Trophoblast cell (in vitro differentiated cells and primary cell): ENCODE measurements around the gene UBXN4.

Source experiments
- DNase-seq, 2 donors: peaks; one replicate each; pipeline ENCODE4 v3.0.0-alpha.2; 2016
- H2AFZ ChIP-seq: 2 replicates; pipeline ENCODE4 v1.6.1; 2013; ENCODE audit warnings: low read length, moderate library complexity, mild to moderate bottlenecking; ENCODE audit not compliant: insufficient read depth, poor library complexity
- H2AK5ac ChIP-seq: 2 replicates; pipeline ENCODE4 v1.6.1; 2013; ENCODE audit warnings: mild to moderate bottlenecking, low read length
- H2BK120ac ChIP-seq: 2 replicates; pipeline ENCODE4 v1.6.1; 2013; ENCODE audit warnings: low read length, mild to moderate bottlenecking, moderate library complexity; ENCODE audit not compliant: insufficient read depth, poor library complexity
- H2BK12ac ChIP-seq: 2 replicates; pipeline ENCODE4 v1.6.1; 2013; ENCODE audit warnings: mild to moderate bottlenecking, low read length, moderate library complexity
- H2BK5ac ChIP-seq: 2 replicates; pipeline ENCODE4 v1.6.1; 2013; ENCODE audit warnings: low read length, low read depth, moderate library complexity, mild to moderate bottlenecking; ENCODE audit not compliant: poor library complexity
- H3K14ac ChIP-seq: 2 replicates; pipeline ENCODE4 v1.6.1; 2013; ENCODE audit warnings: mild to moderate bottlenecking, low read length
- H3K18ac ChIP-seq: 2 replicates; pipeline ENCODE4 v1.6.1; 2013; ENCODE audit warnings: mild to moderate bottlenecking, low read length
- H3K23ac ChIP-seq: 2 replicates; pipeline ENCODE4 v1.6.1; 2013; ENCODE audit warnings: low read length
- H3K27ac ChIP-seq: 2 replicates; pipeline ENCODE4 v1.5.1; 2013; ENCODE audit warnings: low read depth, mild to moderate bottlenecking, inconsistent platforms, low read length, moderate library complexity
- H3K27me3 ChIP-seq: 2 replicates; pipeline ENCODE4 v1.6.1; 2013; ENCODE audit warnings: inconsistent platforms, mild to moderate bottlenecking, low read length, moderate library complexity; ENCODE audit not compliant: insufficient read depth
- H3K36me3 ChIP-seq, 2 experiments: 1 replicate in 1 of 2; 2 replicates in 1 of 2; pipeline ENCODE4 v1.6.1; 2013; ENCODE audit warnings: low read length in 2 of 2, mild to moderate bottlenecking in 2 of 2, moderate library complexity in 1 of 2; ENCODE audit not compliant: insufficient read depth in 2 of 2, control insufficient read depth in 1 of 2
- H3K4ac ChIP-seq: 2 replicates; pipeline ENCODE4 v1.6.1; 2013; ENCODE audit warnings: low read depth, mild to moderate bottlenecking, low read length, moderate library complexity
- H3K4me1 ChIP-seq, 2 experiments: 1 replicate in 1 of 2; 2 replicates in 1 of 2; pipeline ENCODE4 v1.6.1; 2013; ENCODE audit warnings: low read length in 2 of 2, mild to moderate bottlenecking in 2 of 2, moderate library complexity in 1 of 2; ENCODE audit not compliant: insufficient read depth in 2 of 2, control insufficient read depth in 1 of 2
- H3K4me2 ChIP-seq: 2 replicates; pipeline ENCODE4 v1.6.1; 2013; ENCODE audit warnings: inconsistent platforms, mild to moderate bottlenecking, low read length, moderate library complexity
- H3K4me3 ChIP-seq: 2 replicates; pipeline ENCODE4 v1.5.1; 2013; ENCODE audit warnings: mild to moderate bottlenecking, low read depth, low read length, inconsistent platforms
- H3K79me1 ChIP-seq: one replicate; pipeline ENCODE4 v1.6.1; 2013; ENCODE audit warnings: low read length
- H3K79me2 ChIP-seq: 2 replicates; pipeline ENCODE4 v1.6.1; 2013; ENCODE audit warnings: low read length, mild to moderate bottlenecking; ENCODE audit not compliant: control insufficient read depth, insufficient read depth, poor library complexity
- H3K9ac ChIP-seq: 2 replicates; pipeline ENCODE4 v1.6.1; 2013; ENCODE audit warnings: mild to moderate bottlenecking, low read length
- H3K9me3 ChIP-seq: 2 replicates; pipeline ENCODE4 v1.6.1; 2013; ENCODE audit warnings: low read depth, mild to moderate bottlenecking, control low read depth, inconsistent platforms, low read length; ENCODE audit not compliant: insufficient read depth
- H4K12ac ChIP-seq: 2 replicates; pipeline ENCODE4 v1.6.1; 2013; ENCODE audit warnings: low read depth, mild to moderate bottlenecking, low read length, moderate library complexity
- H4K8ac ChIP-seq: 2 replicates; pipeline ENCODE4 v1.6.1; 2013; ENCODE audit warnings: low read depth, mild to moderate bottlenecking, low read length, moderate library complexity
- H4K91ac ChIP-seq: one replicate; pipeline ENCODE4 v1.6.1; 2013; ENCODE audit warnings: low read depth, mild to moderate bottlenecking, low read length, moderate library complexity
- WGBS: extraction: QIAGEN DNeasy Blood & Tissue Kit; methylation state at CpG from one replicate; pipeline ENCODE4 v1.1.7; 2013; ENCODE audit warnings: missing lambda C conversion rate; ENCODE audit not compliant: insufficient read length, insufficient coverage; ENCODE audit errors: extremely low coverage; 5-methylcytosine and 5-hydroxymethylcytosine counted together

UBXN4 gene

DNA sequence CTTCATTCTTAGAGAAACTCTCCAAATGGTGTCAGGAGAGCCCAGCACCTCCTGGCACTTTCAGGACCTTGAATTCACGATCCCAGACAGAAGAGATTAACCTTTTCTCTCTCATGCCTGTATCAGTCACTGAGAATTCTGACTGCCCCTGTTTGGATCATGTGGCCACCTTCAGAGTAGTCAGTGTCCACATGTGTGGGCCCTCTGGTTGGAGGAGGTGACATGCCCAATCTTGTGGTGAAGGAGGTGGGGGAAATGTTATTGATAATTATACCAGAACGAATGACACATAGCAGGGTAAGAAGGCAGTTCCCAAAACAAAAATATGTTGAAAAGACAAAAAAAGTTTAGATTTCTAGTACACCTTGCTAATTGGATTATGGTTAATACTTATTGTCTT, 31.7 kb downstream of the UBXN4 start:
- no peak for DNase-seq
- no peak overlapping the region for H2BK5ac ChIP-seq
- no peak overlapping the region for H2BK12ac ChIP-seq
- H3K36me3 ChIP-seq, result peaks cover 36 to 49% of the 10 kb centered on the region in 2 experiments
- H3K4me1 ChIP-seq, result peaks cover 2 to 5% of the 10 kb centered on the region in 2 experiments
- no peak overlapping the region for H2AFZ ChIP-seq
- no peak overlapping the region for H3K23ac ChIP-seq
- H3K14ac ChIP-seq, result no peak overlapping the region
- H3K4me2 ChIP-seq, result no peak overlapping the region
- H3K9me3 ChIP-seq, result no peaks in the 10 kb centered on the region
- no peak overlapping the region for H3K18ac ChIP-seq
- H3K4me3 ChIP-seq, result no peak overlapping the region
- H2AK5ac ChIP-seq, result no peak overlapping the region
- no peak overlapping the region for H3K4ac ChIP-seq
- H3K9ac ChIP-seq, result no peak overlapping the region
- H4K12ac ChIP-seq, result no peak overlapping the region
- H3K27me3 ChIP-seq, result no peaks in the 10 kb centered on the region
- no peak overlapping the region for H4K8ac ChIP-seq
- no CpG with 5 or more reads among the region's 2 CpGs for WGBS
- no peak overlapping the region for H2BK120ac ChIP-seq
- no peak overlapping the region for H4K91ac ChIP-seq
- no peaks in the 10 kb centered on the region for H3K79me1 ChIP-seq
- no peaks in the 10 kb centered on the region for H3K79me2 ChIP-seq
- H3K27ac ChIP-seq, result no peak overlapping the region

DNA sequence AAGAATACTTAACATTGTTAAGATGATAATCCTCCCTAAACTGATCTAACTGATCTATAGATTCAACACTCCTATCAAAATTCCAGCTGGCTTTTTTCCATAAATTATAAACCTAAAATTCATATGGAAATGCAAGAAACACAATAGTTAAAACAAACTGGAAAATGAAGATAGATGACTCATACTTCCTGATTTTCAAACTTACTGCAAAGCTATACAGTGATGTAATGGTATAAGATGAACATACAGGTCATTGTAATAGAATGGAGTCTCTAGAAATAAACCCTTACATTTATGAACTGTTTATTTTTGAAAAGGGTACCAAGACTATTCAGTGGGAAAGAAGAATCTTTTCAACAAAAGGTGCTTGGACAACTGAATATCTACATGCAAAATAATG, 32.3 kb downstream of the UBXN4 start:
- H4K8ac ChIP-seq, result no peak overlapping the region
- H3K4me3 ChIP-seq, result no peak overlapping the region
- H3K4me1 ChIP-seq, result peaks cover under 1% of the 10 kb centered on the region in 2 experiments
- H4K91ac ChIP-seq, result no peak overlapping the region
- H3K27ac ChIP-seq, result no peak overlapping the region
- no peak overlapping the region for H2BK12ac ChIP-seq
- H4K12ac ChIP-seq, result no peak overlapping the region
- H3K4ac ChIP-seq, result no peak overlapping the region
- H3K36me3 ChIP-seq, result peaks cover 32 to 46% of the 10 kb centered on the region in 2 experiments
- H3K79me1 ChIP-seq, result no peaks in the 10 kb centered on the region
- no peak overlapping the region for H3K23ac ChIP-seq
- no peak overlapping the region for H3K9ac ChIP-seq
- no peak overlapping the region for H2BK120ac ChIP-seq
- H2BK5ac ChIP-seq, result no peak overlapping the region
- no peak overlapping the region for H3K18ac ChIP-seq
- H3K9me3 ChIP-seq, result no peaks in the 10 kb centered on the region
- H3K79me2 ChIP-seq, result no peaks in the 10 kb centered on the region
- H2AFZ ChIP-seq, result no peak overlapping the region
- H3K27me3 ChIP-seq, result no peaks in the 10 kb centered on the region
- no peak for DNase-seq
- H3K14ac ChIP-seq, result no peak overlapping the region
- H3K4me2 ChIP-seq, result no peak overlapping the region
- H2AK5ac ChIP-seq, result no peak overlapping the region

DNA sequence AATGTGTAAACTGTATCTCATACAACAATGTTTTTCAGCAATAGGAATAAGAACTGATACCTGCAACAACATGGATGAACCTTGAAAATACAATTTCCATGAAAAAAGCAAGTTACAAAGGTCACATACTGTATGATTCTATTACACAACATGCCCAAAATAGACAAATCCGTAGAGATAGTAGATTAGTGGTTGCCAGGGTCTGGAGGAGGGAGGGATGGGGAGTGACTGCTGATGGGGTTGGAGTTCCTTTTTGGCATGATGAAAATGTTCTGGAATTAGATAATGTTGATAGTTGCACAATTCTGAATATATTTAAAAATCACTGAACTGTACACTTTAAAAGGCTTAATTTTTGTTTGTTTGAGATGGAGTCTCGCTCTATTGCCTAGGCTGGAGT, 33.8 kb downstream of the UBXN4 start:
- Histone ChIP-seq H4K91ac (no peak overlapping the region), H3K14ac (no peak overlapping the region), H2BK5ac (no peak overlapping the region), H4K12ac (no peak overlapping the region), H3K27me3 (no peaks in the 10 kb centered on the region), H3K36me3 (peaks cover 30 to 51% of the 10 kb centered on the region in 2 experiments), H2AFZ (no peak overlapping the region), H4K8ac (no peak overlapping the region), H2BK120ac (no peak overlapping the region), H3K4me3 (no peak overlapping the region), H3K79me2 (no peaks in the 10 kb centered on the region), H3K27ac (no peak overlapping the region), H2AK5ac (no peak overlapping the region), H3K4me1 (no peaks in the 10 kb centered on the region), H3K4ac (no peak overlapping the region), H3K9me3 (no peaks in the 10 kb centered on the region), H3K4me2 (no peak overlapping the region), H3K79me1 (no peaks in the 10 kb centered on the region), H2BK12ac (no peak overlapping the region), H3K18ac (no peak overlapping the region), H3K23ac (no peak overlapping the region), H3K9ac (no peak overlapping the region)
- no peak for DNase-seq
- no CpG with 5 or more reads among the region's 2 CpGs for WGBS

DNA sequence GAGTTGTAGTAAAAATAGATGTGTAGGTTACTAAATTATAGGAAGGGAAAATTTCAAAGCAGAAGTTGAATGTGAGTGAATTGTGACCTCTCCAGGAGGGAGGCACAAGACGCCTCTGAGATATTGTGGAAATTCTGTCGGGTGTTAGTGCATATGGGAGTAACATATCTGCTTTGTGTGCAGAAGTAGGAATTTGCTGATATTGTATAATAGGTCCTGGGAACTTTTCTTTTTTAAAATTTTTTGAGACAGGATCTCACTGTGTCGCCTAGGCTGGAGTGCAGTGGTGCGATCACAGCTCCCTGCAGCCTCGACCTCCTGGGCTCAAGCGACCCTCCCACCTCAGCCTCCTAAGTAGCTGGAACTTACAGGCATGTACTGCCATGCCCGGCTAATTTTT, 34.7 kb downstream of the UBXN4 start:
- H3K18ac ChIP-seq, result no peak overlapping the region
- H3K4me3 ChIP-seq, result no peak overlapping the region
- H3K79me1 ChIP-seq, result no peaks in the 10 kb centered on the region
- no peak overlapping the region for H3K27ac ChIP-seq
- no peak overlapping the region for H2AFZ ChIP-seq
- H4K12ac ChIP-seq, result no peak overlapping the region
- no CpG with 5 or more reads among the region's 7 CpGs for WGBS
- no peak overlapping the region for H2BK120ac ChIP-seq
- no peak overlapping the region for H2AK5ac ChIP-seq
- no peaks in the 10 kb centered on the region for H3K79me2 ChIP-seq
- no peak overlapping the region for H3K4me2 ChIP-seq
- H2BK12ac ChIP-seq, result no peak overlapping the region
- H3K23ac ChIP-seq, result no peak overlapping the region
- no peaks in the 10 kb centered on the region for H3K9me3 ChIP-seq
- H4K91ac ChIP-seq, result no peak overlapping the region
- no peak overlapping the region for H3K14ac ChIP-seq
- H3K4me1 ChIP-seq, result no peaks in the 10 kb centered on the region
- H3K4ac ChIP-seq, result no peak overlapping the region
- no peak overlapping the region for H4K8ac ChIP-seq
- no peak overlapping the region for H3K9ac ChIP-seq
- H3K36me3 ChIP-seq, result peaks cover 30 to 51% of the 10 kb centered on the region in 2 experiments
- no peak for DNase-seq
- no peak overlapping the region for H2BK5ac ChIP-seq
- H3K27me3 ChIP-seq, result no peaks in the 10 kb centered on the region
